ENCODE results near the gene KIF1B.
"Not testable (repeated sequence)": the region's sequence is repeated elsewhere in the genome, so short reads cannot be mapped to it uniquely, and the experiment has no call there.

KIF1B gene

DNA sequence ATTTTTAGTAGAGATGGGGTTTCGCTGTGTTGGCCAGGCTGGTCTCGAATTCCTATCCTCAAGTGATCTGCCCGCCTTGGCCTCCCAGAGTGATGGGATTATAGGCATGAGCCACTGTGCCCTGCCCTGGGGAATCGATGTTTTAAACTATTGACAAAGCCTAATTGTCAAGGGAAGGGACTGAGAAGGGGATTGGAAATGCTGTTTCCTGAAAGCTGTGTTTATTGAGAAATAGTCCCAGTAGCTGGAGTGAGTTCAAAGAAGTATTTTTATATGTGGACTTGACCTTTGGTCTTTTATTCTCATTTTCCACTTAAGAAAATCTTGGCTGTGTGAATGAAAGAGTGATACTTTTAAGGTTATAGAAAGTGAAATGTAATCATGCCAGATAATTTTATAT, 47.5 kb downstream of the KIF1B start:
- TF ChIP-seq ELF4 (IDR thresholded peaks at IDR 0.05) (no peak), ARNT (IDR thresholded peaks at IDR 0.05) (no peak), SUZ12 (IDR thresholded peaks at IDR 0.05) (no peak), FOXK2 (IDR thresholded peaks at IDR 0.05) (no peak), TARDBP (IDR thresholded peaks at IDR 0.05) (no peak), BHLHE40 (IDR thresholded peaks at IDR 0.05; ENCODE audit: borderline replicate concordance) (no peak), L3MBTL2 (conservative IDR thresholded peaks at IDR 0.05) (no peak), HDGF (IDR thresholded peaks at IDR 0.05; ENCODE audit: borderline replicate concordance) (no peak), ZNF384 (IDR thresholded peaks at IDR 0.05) (no peak), LEF1 (IDR thresholded peaks at IDR 0.05; ENCODE audit: borderline replicate concordance) (no peak), FOXA1 (IDR thresholded peaks at IDR 0.05) (no peak), SP1 (IDR thresholded peaks at IDR 0.05) (no peak), NFRKB (IDR thresholded peaks at IDR 0.05) (no peak), CTBP1 (IDR thresholded peaks at IDR 0.05; ENCODE audit: borderline replicate concordance) (no peak), FOXM1 (IDR thresholded peaks at IDR 0.05; ENCODE audit: borderline replicate concordance) (no peak)
- TF ChIP-seq, protein P1, sequence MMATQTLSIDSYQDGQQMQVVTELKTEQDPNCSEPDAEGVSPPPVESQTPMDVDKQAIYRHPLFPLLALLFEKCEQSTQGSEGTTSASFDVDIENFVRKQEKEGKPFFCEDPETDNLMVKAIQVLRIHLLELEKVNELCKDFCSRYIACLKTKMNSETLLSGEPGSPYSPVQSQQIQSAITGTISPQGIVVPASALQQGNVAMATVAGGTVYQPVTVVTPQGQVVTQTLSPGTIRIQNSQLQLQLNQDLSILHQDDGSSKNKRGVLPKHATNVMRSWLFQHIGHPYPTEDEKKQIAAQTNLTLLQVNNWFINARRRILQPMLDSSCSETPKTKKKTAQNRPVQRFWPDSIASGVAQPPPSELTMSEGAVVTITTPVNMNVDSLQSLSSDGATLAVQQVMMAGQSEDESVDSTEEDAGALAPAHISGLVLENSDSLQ (IDR thresholded peaks at IDR 0.05) = no peak
- no peak for DNase-seq (ENCODE audit: extremely low spot score)
- ChIA-PET CTCF (interaction anchor here (1.0 kb wide), 1 partner anchor 42 kb away, joined by 3 read pairs; no protein-coding TSS in a partner anchor), POLR2A (no interaction called here)

DNA sequence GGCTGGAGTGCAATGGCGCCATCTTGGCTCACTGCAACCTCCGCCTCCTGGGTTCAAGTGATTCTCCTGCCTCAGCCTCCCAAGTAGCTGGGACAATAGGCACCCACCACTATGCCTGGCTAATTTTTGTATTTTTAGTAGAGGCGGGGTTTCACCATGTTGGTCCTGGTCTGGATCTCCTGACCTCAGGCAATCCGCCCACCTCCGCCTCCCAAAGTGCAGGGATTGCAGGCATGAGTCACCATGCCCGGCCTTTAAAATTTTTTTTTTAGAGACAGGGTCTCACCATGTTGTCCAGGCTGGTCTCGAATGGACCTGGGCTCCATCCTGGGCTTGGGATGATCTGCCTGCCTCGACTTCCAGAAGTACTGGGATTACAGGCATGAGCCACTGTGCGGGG, 49.2 kb downstream of the KIF1B start:
- DNase-seq (ENCODE audit: extremely low spot score); CTCF ChIA-PET; POLR2A ChIA-PET: not testable (repeated sequence)

DNA sequence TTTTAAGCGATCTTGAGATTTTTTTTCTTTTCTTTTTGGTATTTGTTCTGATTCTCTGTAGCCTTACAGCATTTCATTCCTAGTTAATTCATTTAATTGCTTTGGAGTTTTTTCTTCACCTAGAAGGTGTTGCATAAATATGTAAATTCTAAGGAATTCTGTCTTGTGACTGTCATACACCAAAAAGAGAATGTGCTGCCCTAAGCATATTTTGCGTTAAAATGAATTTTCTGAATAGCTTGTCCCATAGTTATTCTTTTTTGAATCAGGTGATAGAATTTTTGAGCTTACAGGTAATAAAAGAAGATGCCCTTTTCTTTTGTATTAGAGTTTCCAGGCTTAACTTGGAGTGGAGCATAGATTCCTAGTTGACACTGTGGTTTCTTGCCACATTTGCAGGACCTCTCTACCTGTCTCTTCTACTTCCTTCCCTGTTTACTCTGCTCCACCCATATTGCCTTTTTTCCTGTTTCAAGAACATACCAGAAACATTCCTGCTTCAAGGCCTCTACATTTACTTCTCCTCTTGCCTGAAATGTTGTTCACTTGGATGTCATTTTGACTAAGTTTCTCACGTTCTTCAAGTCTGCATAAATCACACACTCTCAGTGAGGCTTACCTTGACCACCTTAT, 53.2 kb downstream of the KIF1B start:
- no peak for DNase-seq (ENCODE audit: extremely low spot score)
- ChIA-PET CTCF (no interaction called here), POLR2A (no interaction called here)
- TF ChIP-seq L3MBTL2 (conservative IDR thresholded peaks at IDR 0.05) (no peak), NFRKB (IDR thresholded peaks at IDR 0.05) (no peak), ARNT (IDR thresholded peaks at IDR 0.05) (no peak), FOXA1 (IDR thresholded peaks at IDR 0.05) (no peak), FOXK2 (IDR thresholded peaks at IDR 0.05) (no peak), BHLHE40 (IDR thresholded peaks at IDR 0.05; ENCODE audit: borderline replicate concordance) (no peak), SP1 (IDR thresholded peaks at IDR 0.05) (no peak), ZNF384 (IDR thresholded peaks at IDR 0.05) (no peak), TARDBP (IDR thresholded peaks at IDR 0.05) (no peak), LEF1 (IDR thresholded peaks at IDR 0.05; ENCODE audit: borderline replicate concordance) (no peak), CTBP1 (IDR thresholded peaks at IDR 0.05; ENCODE audit: borderline replicate concordance) (no peak), ELF4 (IDR thresholded peaks at IDR 0.05) (no peak), SUZ12 (IDR thresholded peaks at IDR 0.05) (no peak), FOXM1 (IDR thresholded peaks at IDR 0.05; ENCODE audit: borderline replicate concordance) (no peak), HDGF (IDR thresholded peaks at IDR 0.05; ENCODE audit: borderline replicate concordance) (no peak)
- TF ChIP-seq, protein P1 (IDR thresholded peaks at IDR 0.05) = no peak

DNA sequence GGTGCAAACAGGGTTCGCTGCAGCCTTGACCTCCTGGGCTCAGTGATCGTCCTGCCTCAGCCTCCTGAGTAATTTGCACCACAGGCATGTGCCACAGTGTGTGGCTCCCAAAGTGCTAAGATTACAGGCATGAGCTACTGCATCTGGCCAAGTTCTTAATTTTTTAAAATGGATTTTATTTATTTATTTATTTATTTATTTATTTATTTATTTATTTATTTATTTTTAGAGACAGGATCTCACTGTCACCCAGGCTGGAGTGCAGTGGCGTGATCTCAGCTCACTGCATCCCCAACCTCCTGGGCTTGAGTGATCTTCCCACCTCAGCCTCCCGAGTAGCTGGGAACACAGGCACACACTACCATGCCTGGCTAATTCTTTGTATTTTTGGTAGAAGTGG, 54.7 kb downstream of the KIF1B start:
- ChIA-PET POLR2A (no interaction called here), CTCF (no interaction called here)
- TF ChIP-seq SUZ12 (IDR thresholded peaks at IDR 0.05) (no peak), NFRKB (IDR thresholded peaks at IDR 0.05) (no peak), FOXK2 (IDR thresholded peaks at IDR 0.05) (no peak), BHLHE40 (IDR thresholded peaks at IDR 0.05; ENCODE audit: borderline replicate concordance) (no peak), ZNF384 (IDR thresholded peaks at IDR 0.05) (no peak), TARDBP (IDR thresholded peaks at IDR 0.05) (no peak)
- no peak for DNase-seq (ENCODE audit: extremely low spot score)

DNA sequence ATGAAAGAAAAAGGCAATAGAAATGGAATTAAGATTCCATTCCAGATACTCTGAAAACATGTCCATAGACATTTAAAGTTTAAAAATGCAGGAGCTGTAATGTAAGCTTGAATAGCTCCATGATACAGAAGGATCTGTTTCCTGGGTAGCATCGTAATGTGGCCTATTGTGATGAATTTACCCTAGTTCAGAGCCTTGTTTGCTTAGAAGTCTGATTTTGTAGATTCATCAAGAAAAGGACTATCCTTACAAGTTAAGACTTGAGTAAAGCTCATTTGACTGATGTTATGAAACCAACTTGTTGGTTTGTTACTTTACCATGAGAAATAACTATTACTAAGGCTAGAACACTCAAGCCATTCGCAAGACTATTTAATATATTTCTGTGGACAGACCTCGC, 55.5 kb downstream of the KIF1B start:
- POLR2A ChIA-PET = no interaction called here
- no peak for TF ChIP-seq FOXM1 (IDR thresholded peaks at IDR 0.05; ENCODE audit: borderline replicate concordance)
- no peak for TF ChIP-seq NFRKB (IDR thresholded peaks at IDR 0.05)
- no peak for TF ChIP-seq SUZ12 (IDR thresholded peaks at IDR 0.05)
- no peak for TF ChIP-seq ELF4 (IDR thresholded peaks at IDR 0.05)
- no peak for TF ChIP-seq ZNF384 (IDR thresholded peaks at IDR 0.05)
- no peak for TF ChIP-seq CTBP1 (IDR thresholded peaks at IDR 0.05; ENCODE audit: borderline replicate concordance)
- no peak for TF ChIP-seq SP1 (IDR thresholded peaks at IDR 0.05)
- TF ChIP-seq BHLHE40 (IDR thresholded peaks at IDR 0.05; ENCODE audit: borderline replicate concordance) = no peak
- no peak for TF ChIP-seq FOXA1 (IDR thresholded peaks at IDR 0.05)
- TF ChIP-seq HDGF (IDR thresholded peaks at IDR 0.05; ENCODE audit: borderline replicate concordance) = no peak
- no peak for TF ChIP-seq FOXK2 (IDR thresholded peaks at IDR 0.05)
- no peak for TF ChIP-seq ARNT (IDR thresholded peaks at IDR 0.05)
- DNase-seq (ENCODE audit: extremely low spot score) = no peak
- CTCF ChIA-PET = no interaction called here

DNA sequence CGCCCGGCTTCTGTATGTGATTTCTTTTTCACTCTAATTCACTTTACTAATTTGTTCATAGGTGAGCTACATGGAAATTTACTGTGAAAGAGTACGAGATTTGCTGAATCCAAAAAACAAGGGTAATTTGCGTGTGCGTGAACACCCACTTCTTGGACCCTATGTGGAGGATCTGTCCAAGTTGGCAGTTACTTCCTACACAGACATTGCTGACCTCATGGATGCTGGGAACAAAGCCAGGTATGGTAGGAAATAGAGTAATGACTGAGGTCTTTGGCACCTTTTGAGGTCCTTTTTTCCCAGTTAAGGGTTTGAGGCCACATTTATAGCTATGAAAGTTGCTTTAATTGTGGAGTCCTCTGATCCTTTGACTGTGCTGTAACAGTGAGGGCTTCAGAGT, 56.9 kb downstream of the KIF1B start:
- no peak for DNase-seq (ENCODE audit: extremely low spot score)
- POLR2A ChIA-PET = no interaction called here
- no peak for TF ChIP-seq LEF1 (IDR thresholded peaks at IDR 0.05; ENCODE audit: borderline replicate concordance)
- no peak for TF ChIP-seq NFRKB (IDR thresholded peaks at IDR 0.05)
- TF ChIP-seq HDGF (IDR thresholded peaks at IDR 0.05; ENCODE audit: borderline replicate concordance) = no peak
- TF ChIP-seq SUZ12 (IDR thresholded peaks at IDR 0.05) = no peak
- no peak for TF ChIP-seq FOXK2 (IDR thresholded peaks at IDR 0.05)
- TF ChIP-seq BHLHE40 (IDR thresholded peaks at IDR 0.05; ENCODE audit: borderline replicate concordance) = no peak
- TF ChIP-seq FOXM1 (IDR thresholded peaks at IDR 0.05; ENCODE audit: borderline replicate concordance) = no peak
- TF ChIP-seq ELF4 (IDR thresholded peaks at IDR 0.05) = no peak
- no peak for TF ChIP-seq ARNT (IDR thresholded peaks at IDR 0.05)
- no peak for TF ChIP-seq TARDBP (IDR thresholded peaks at IDR 0.05)
- TF ChIP-seq, protein P1 (IDR thresholded peaks at IDR 0.05) = no peak
- TF ChIP-seq SP1 (IDR thresholded peaks at IDR 0.05) = no peak
- CTCF ChIA-PET = no interaction called here
